Gastrocnemius medialis (tissue), 4 donors: ENCODE data around the gene KRT86. TPM values are rescaled to one million over a fixed set of nuclear protein-coding genes. Genes with fewer than 3 reads are reported as not detected.

Experiments
- ATAC-seq, 2 donors: fragments of 150-250 bp; one replicate each; pipeline ENCODE4 v1.9.1; 2016
- DNase-seq, 2 donors: peaks; one replicate each; pipeline ENCODE4 v3.0.0-alpha.2; 2019
- H3K27ac ChIP-seq, 4 donors: fragments of 200-600 bp; sonication (generic); 1 replicate in 1 of 4; 2 replicates in 3 of 4; pipeline ENCODE4 v1.5.1; 2016 to 2018; ENCODE audit warnings: mild to moderate bottlenecking in 2 of 4, moderate library complexity in 1 of 4
- H3K27me3 ChIP-seq, 3 donors: fragments of 200-600 bp; sonication (generic) in 2 of 3; 1 replicate in 1 of 3; 2 replicates in 2 of 3; pipeline versions ENCODE4 v1.5.1 to v1.6.0; 2016 to 2019; ENCODE audit warnings: mild to moderate bottlenecking in 1 of 3, moderate library complexity in 1 of 3
- H3K36me3 ChIP-seq, 2 donors: fragments of 200-600 bp; sonication (generic) in 1 of 2; one replicate each; pipeline ENCODE4 v1.5.1; 2017 to 2018
- H3K4me1 ChIP-seq, 2 donors: fragments of 200-600 bp; sonication (generic) in 1 of 2; one replicate each; pipeline ENCODE4 v1.5.1; 2016 to 2017; ENCODE audit warnings: mild to moderate bottlenecking in 2 of 2
- H3K4me3 ChIP-seq, 4 donors: fragments of 200-600 bp; sonication (generic) in 3 of 4; 1 replicate in 1 of 4; 2 replicates in 3 of 4; pipeline ENCODE4 v1.5.1; 2016 to 2019; ENCODE audit warnings: mild to moderate bottlenecking in 2 of 4
- H3K9me3 ChIP-seq, 3 donors: fragments of 200-600 bp; sonication (generic) in 2 of 3; 1 replicate in 1 of 3; 2 replicates in 2 of 3; pipeline ENCODE4 v1.5.1; 2016 to 2019
- POLR2A ChIP-seq, 2 donors: fragments of 450-650 bp; IDR thresholded peaks; one replicate each; pipeline ENCODE4 v1.6.1; 2017; ENCODE audit warnings: antibody characterized with exemption in 2 of 2, mild to moderate bottlenecking in 2 of 2, moderate library complexity in 2 of 2
- in situ Hi-C, 4 donors: fragments of 200-750 bp; cut with MboI; loops; one replicate each; pipeline versions ENCODE4 v1.15.0 to v1.8.0; 2017; ENCODE audit warnings: low sequenced_read_pairs in 4 of 4
- intact Hi-C: fragments of 100-400 bp; cut with DNase I; formaldehyde crosslinking; loops from one replicate; pipeline ENCODE4 v1.15.1; 2023; ENCODE audit warnings: low total_unique reads
- total RNA-seq, 4 donors: library from RNA; depleted of rRNA; stranded (reverse); fragments of >200 nt; gene quantifications; one replicate each; pipeline versions ENCODE4 v1.1.0 to v1.2.3, GENCODE V29; 2016
- TF ChIP-seq, protein P1 (sequence below), 5 experiments: fragments of 450-650 bp in 3 of 5; fragments of 200-600 bp in 2 of 5; sonication (generic) in 2 of 5; IDR thresholded peaks in 4 of 5; conservative IDR thresholded peaks in 1 of 5; 1 replicate in 4 of 5; 2 replicates in 1 of 5; pipeline ENCODE4 v1.5.1; 2016 to 2019; ENCODE audit warnings: antibody characterized with exemption in 5 of 5, mild to moderate bottlenecking in 3 of 5, moderate library complexity in 3 of 5

KRT86 gene
- total RNA-seq, 4 donors from 2014 or later, result 0.24 TPM; not detected in 3

DNA sequence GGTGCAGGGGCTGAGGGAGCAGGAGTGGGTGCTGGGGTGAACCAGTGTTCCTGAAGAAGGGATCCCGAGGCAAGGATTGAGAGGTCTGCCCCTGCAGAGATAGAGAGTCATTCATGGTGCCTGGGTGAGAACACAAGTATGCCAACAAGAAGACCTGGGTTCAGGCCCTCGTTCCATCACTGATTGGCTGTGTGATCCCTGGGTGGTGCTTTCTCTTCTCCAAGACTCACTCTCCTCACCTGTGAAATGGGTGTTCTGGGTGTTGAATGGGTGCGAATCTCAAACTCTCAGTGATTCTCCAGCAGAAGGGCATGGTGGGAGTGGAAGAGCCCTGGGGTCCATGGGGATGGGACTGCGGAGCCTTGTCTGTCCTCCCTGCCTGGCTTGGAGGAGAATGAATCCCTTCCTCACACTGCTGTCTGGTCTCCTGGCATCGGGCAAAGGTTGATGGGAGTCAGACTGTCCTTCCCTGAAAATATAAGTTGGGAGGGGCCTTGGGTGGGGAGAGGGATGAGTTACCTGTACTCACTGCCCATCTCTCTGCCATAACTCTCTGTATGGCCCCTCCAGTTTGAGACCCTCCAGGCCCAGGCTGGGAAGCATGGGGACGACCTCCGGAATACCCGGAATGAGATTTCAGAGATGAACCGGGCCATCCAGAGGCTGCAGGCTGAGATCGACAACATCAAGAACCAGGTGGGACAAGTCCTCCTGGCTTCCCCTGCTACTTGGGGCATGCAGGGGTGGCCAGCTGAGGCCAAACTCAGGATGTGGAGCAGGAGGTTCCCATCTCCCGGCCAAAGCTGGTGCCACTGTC lies 31.8 kb upstream of the KRT86 start:
- Histone ChIP-seq H3K4me1 (peaks cover 31 to 43% of the 10 kb centered on the region in 2 donors), H3K27ac (no peak overlapping the region), H3K36me3 (no peaks in the 10 kb centered on the region), H3K9me3 (no peaks in the 10 kb centered on the region), H3K4me3 (no peak overlapping the region), H3K27me3 (no peaks in the 10 kb centered on the region)
- TF ChIP-seq, protein P1, sequence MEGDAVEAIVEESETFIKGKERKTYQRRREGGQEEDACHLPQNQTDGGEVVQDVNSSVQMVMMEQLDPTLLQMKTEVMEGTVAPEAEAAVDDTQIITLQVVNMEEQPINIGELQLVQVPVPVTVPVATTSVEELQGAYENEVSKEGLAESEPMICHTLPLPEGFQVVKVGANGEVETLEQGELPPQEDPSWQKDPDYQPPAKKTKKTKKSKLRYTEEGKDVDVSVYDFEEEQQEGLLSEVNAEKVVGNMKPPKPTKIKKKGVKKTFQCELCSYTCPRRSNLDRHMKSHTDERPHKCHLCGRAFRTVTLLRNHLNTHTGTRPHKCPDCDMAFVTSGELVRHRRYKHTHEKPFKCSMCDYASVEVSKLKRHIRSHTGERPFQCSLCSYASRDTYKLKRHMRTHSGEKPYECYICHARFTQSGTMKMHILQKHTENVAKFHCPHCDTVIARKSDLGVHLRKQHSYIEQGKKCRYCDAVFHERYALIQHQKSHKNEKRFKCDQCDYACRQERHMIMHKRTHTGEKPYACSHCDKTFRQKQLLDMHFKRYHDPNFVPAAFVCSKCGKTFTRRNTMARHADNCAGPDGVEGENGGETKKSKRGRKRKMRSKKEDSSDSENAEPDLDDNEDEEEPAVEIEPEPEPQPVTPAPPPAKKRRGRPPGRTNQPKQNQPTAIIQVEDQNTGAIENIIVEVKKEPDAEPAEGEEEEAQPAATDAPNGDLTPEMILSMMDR (IDR thresholded peaks at IDR 0.05 in 4 of 5, conservative IDR thresholded peaks at IDR 0.05 in 1 of 5), result no peak
- no peak for TF ChIP-seq POLR2A (IDR thresholded peaks at IDR 0.05)
- intact Hi-C loops (no loop called here), in situ Hi-C loops (no loop called here)
- ATAC-seq, result no peak
- no peak for DNase-seq

DNA sequence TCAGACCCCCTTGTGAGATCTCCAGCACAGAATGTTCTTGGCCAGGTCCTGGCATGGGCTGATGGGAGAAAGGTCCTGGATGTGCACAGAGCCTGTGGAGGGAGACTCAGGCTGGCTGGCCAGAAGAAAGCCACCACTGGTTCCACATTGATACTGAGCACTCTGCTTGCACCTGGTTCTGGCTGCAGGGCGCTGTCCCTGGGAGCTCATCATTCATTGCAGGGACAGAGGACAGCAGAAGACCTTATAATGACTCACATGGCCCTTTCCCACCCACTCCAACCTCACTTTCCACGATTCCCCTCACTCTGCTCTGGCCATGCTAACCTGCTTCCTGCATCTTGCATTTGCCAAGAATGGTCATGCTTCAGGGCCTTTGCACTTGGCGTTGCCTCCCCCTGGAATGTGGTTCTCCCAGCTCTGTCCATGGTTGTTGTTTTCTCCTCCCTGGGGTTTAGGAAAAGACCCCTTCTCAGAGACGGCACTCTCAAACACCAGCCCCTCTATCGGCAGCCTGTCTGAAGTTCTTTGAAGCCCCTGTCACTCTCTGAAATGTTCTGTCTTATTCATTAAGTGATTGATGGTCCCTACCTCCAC lies 31.1 kb upstream of the KRT86 start:
- Histone ChIP-seq H3K4me3 (no peak overlapping the region), H3K9me3 (no peaks in the 10 kb centered on the region), H3K27ac (peak overlapping the region in 3 of 4 donors; percentile 5 to 62 (median 33)), H3K27me3 (no peaks in the 10 kb centered on the region), H3K4me1 (peaks cover 38 to 50% of the 10 kb centered on the region in 2 donors), H3K36me3 (no peaks in the 10 kb centered on the region)
- in situ Hi-C loops, result no loop called here
- ATAC-seq (no peak), DNase-seq (no peak)
- intact Hi-C loops, result no loop called here
- no peak for TF ChIP-seq POLR2A (IDR thresholded peaks at IDR 0.05)

DNA sequence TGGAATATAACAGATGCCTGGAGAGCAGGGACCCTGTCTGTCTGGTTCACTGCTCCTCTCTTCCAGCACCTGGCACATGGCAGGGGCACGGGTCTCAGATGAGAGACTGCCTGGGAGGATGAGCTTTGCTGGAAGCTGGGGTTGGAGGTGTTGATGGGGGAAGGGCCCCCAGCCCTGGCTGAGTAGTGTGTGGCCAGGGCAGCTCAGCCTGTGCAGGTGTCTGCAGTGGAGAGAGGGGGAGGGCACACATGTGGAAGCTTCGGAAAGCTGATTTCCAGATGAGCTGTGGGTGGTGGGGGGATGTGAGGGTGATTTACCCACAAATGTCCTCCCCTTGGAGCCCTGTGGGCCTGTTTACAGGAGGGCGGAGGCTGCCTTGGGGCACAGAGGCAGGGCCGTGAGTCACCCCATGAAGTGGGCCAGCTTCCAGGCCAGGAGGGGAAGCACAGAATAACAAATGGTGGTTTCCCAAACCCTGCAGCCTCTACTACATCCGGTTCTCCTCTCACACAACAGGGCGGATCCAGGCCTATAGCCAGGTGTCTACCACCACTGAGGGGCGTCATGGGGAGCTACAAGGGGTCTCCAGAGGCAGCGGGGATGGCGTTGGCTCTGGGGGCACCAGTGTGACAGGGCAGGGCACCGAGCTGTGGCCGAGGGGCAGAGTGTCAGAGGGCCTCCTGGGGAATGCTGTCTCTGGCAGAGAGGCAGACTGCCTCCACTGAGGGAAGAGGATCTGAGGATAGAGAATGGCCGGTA lies 30.4 kb upstream of the KRT86 start:
- H3K4me3 ChIP-seq, result no peak overlapping the region
- no peaks in the 10 kb centered on the region for H3K9me3 ChIP-seq
- in situ Hi-C loops, result no loop called here
- intact Hi-C loops, result no loop called here
- H3K4me1 ChIP-seq, result peaks cover 45 to 57% of the 10 kb centered on the region in 2 donors
- ATAC-seq (peak; percentile 51 to 58), DNase-seq (peak; percentile 68 to 82)
- H3K27ac ChIP-seq, result peak overlapping the region; percentile 35 to 62 (median 46)
- TF ChIP-seq, protein P1 (IDR thresholded peaks at IDR 0.05 in 4 of 5, conservative IDR thresholded peaks at IDR 0.05 in 1 of 5), result no peak
- no peak for TF ChIP-seq POLR2A (IDR thresholded peaks at IDR 0.05)
- no peaks in the 10 kb centered on the region for H3K36me3 ChIP-seq
- no peaks in the 10 kb centered on the region for H3K27me3 ChIP-seq

DNA sequence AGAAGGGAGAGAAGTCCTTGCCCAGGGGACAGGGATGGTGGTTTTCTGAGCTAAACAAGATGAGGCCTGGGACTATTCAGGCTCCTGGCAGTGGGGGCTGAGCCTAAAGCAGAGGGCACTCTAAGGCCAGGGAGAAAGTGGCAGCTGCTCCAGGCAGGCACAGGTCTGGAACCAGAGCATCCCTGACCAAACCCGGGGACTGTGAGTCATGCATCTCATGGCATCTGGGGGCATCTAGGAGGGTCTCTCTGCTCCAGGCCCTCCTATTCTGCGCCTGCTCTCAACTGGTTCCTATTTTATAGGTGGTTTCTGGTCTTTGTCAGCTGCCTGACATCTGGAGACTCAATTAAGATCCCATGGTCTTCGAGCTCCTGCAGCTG lies 29.8 kb upstream of the KRT86 start:
- H3K27ac ChIP-seq, result peak overlapping the region; percentile 35 to 62 (median 46)
- intact Hi-C loops (no loop called here), in situ Hi-C loops (no loop called here)
- H3K27me3 ChIP-seq, result no peaks in the 10 kb centered on the region
- H3K36me3 ChIP-seq, result no peaks in the 10 kb centered on the region
- TF ChIP-seq, protein P1 (IDR thresholded peaks at IDR 0.05 in 4 of 5, conservative IDR thresholded peaks at IDR 0.05 in 1 of 5), result no peak
- TF ChIP-seq POLR2A (IDR thresholded peaks at IDR 0.05), result no peak
- peaks cover 48 to 61% of the 10 kb centered on the region in 2 donors for H3K4me1 ChIP-seq
- ATAC-seq, result no peak
- DNase-seq, result no peak
- H3K4me3 ChIP-seq, result no peak overlapping the region
- H3K9me3 ChIP-seq, result no peaks in the 10 kb centered on the region
